HCT116 (cell line): ENCODE measurements around the gene PAEP. TPM values are rescaled to one million over a fixed set of nuclear protein-coding genes. Genes with fewer than 3 reads are reported as not detected.

Experiments
- ATAC-seq: fragments of 200-7000 bp; cut with Tn5 transposase; 2 replicates; pipeline ENCODE4 v1.9.1; 2020; ENCODE audit warnings: mild to moderate bottlenecking, moderate library complexity
- Bru-seq: library from RNA; stranded (reverse); fragments of 400-500 nt; gene quantifications from one replicate; lab custom pipeline; 2021; lab: Mats Ljungman, UMichigan
- BruChase-seq, 2 experiments: library from RNA; stranded (reverse); fragments of 400-500 nt; gene quantifications; one replicate each; lab custom pipeline; 2021; lab: Mats Ljungman, UMichigan
- BruUV-seq: library from RNA; stranded (reverse); fragments of 400-500 nt; replicated peaks from 2 replicates; lab custom pipeline; 2021; lab: Mats Ljungman, UMichigan
- CTCF ChIA-PET: fragments of 300-600 bp; sonication (Branson Sonifier 250); formaldehyde crosslinking; loops from one replicate; lab custom pipeline; 2021; ENCODE audit warnings: antibody characterized with exemption; lab: Charles Lee
- POLR2A ChIA-PET: fragments of 300-600, 350-600 bp; sonication (Branson Sonifier 250); formaldehyde crosslinking; loops from one replicate; lab custom pipeline; 2021; ENCODE audit warnings: antibody characterized with exemption; lab: Charles Lee
- RAD21 ChIA-PET, 2 experiments: fragments of 300-600 bp; sonication (Branson Sonifier 250); formaldehyde crosslinking; loops; one replicate each; lab custom pipeline; 2023; ENCODE audit warnings: low total read pairs in 2 of 2; ENCODE audit not compliant: uncharacterized antibody in 2 of 2, unreplicated experiment in 2 of 2, low non-redundant PET in 1 of 2; lab: Charles Lee
- DNase-seq: peaks from one replicate; pipeline ENCODE4 v3.0.0-alpha.2; 2010; ENCODE audit warnings: low read depth, low spot score
- H2AFZ ChIP-seq: fragments of 200-600 bp; shearing (Covaris generic), sonication (generic); 2 replicates; pipeline ENCODE4 v1.6.1; 2017; ENCODE audit warnings: low read depth, mixed run types, mixed read lengths, antibody characterized with exemption, low read length; ENCODE audit not compliant: poor library complexity, severe bottlenecking
- H3K27ac ChIP-seq: 2 replicates; pipeline ENCODE4 v1.5.1; 2012; ENCODE audit warnings: low read depth, low read length
- H3K27me3 ChIP-seq: fragments of 200-600 bp; sonication (generic); 2 replicates; pipeline ENCODE4 v1.6.1; 2016; ENCODE audit warnings: mixed run types, low read length, mixed read lengths; ENCODE audit not compliant: insufficient read depth
- H3K36me3 ChIP-seq, 2 experiments: fragments of 200-500 bp in 1 of 2; fragments of 200-600 bp in 1 of 2; sonication (Bioruptor generic) in 1 of 2; sonication (generic) in 1 of 2; 2 replicates each; pipeline versions ENCODE4 v1.5.1 to v1.6.1; 2014 to 2016; ENCODE audit warnings: low read length in 2 of 2, inconsistent platforms in 1 of 2, mixed read lengths in 1 of 2, mixed run types in 1 of 2; ENCODE audit not compliant: insufficient read depth in 2 of 2, control insufficient read depth in 1 of 2
- H3K4me1 ChIP-seq, 2 experiments: fragments of 200-600 bp in 1 of 2; sonication (generic) in 1 of 2; 2 replicates each; pipeline versions ENCODE4 v1.5.1 to v1.6.1; 2012 to 2017; ENCODE audit warnings: low read length in 2 of 2, inconsistent platforms in 1 of 2, mild to moderate bottlenecking in 1 of 2, mixed read lengths in 1 of 2, mixed run types in 1 of 2, moderate library complexity in 1 of 2; ENCODE audit not compliant: insufficient read depth in 2 of 2, control insufficient read depth in 1 of 2
- H3K4me2 ChIP-seq: fragments of 200-600 bp; sonication (generic); 2 replicates; pipeline ENCODE4 v1.6.1; 2017; ENCODE audit warnings: mixed run types, low read length, mixed read lengths
- H3K4me3 ChIP-seq, 2 experiments: fragments of 200-600 bp in 1 of 2; sonication (generic) in 1 of 2; replicated peaks in 1 of 2; 2 replicates each; pipeline ENCODE4 v1.5.1; 2011 to 2016; ENCODE audit warnings: low read length in 2 of 2, control low read depth in 1 of 2, low read depth in 1 of 2, mild to moderate bottlenecking in 1 of 2, mixed read lengths in 1 of 2, mixed run types in 1 of 2
- H3K79me2 ChIP-seq: fragments of 200-600 bp; sonication (generic); 2 replicates; pipeline ENCODE4 v1.6.1; 2017; ENCODE audit warnings: mild to moderate bottlenecking, mixed run types, low read length, moderate library complexity, mixed read lengths; ENCODE audit not compliant: insufficient read depth
- H3K9ac ChIP-seq: fragments of 200-600 bp; sonication (generic); 2 replicates; pipeline ENCODE4 v1.6.1; 2016; ENCODE audit warnings: low read length, mixed read lengths
- H3K9me2 ChIP-seq: fragments of 200-600 bp; sonication (generic), shearing (Covaris generic); 2 replicates; pipeline ENCODE4 v1.6.1; 2017; ENCODE audit warnings: mixed run types, mild to moderate bottlenecking, moderate library complexity; ENCODE audit not compliant: insufficient read depth
- H3K9me3 ChIP-seq, 2 experiments: fragments of 200-500 bp in 1 of 2; fragments of 200-600 bp in 1 of 2; sonication (Bioruptor generic) in 1 of 2; sonication (generic) in 1 of 2; 2 replicates each; pipeline ENCODE4 v1.6.1; 2014 to 2017; ENCODE audit warnings: low read length in 2 of 2, mixed read lengths in 2 of 2, inconsistent platforms in 1 of 2, low read depth in 1 of 2, mild to moderate bottlenecking in 1 of 2, mixed run types in 1 of 2, moderate library complexity in 1 of 2; ENCODE audit not compliant: control insufficient read depth in 1 of 2, insufficient read depth in 1 of 2
- H4K20me1 ChIP-seq: fragments of 200-600 bp; sonication (generic), shearing (Covaris generic); 2 replicates; pipeline ENCODE4 v1.6.1; 2017; ENCODE audit warnings: mixed run types, mild to moderate bottlenecking, moderate library complexity; ENCODE audit not compliant: insufficient read depth
- ATF3 ChIP-seq: IDR thresholded peaks from 2 replicates; pipeline ENCODE4 v1.6.1; 2012
- CEBPB ChIP-seq: IDR thresholded peaks from 2 replicates; pipeline ENCODE4 v1.6.1; 2012; ENCODE audit warnings: low read depth
- ELF1 ChIP-seq: IDR thresholded peaks from 2 replicates; pipeline ENCODE4 v1.6.1; 2012; ENCODE audit warnings: low read depth, borderline replicate concordance
- EZH2 ChIP-seq: fragments of 200-600 bp; sonication (generic); IDR thresholded peaks from 2 replicates; pipeline ENCODE4 v1.6.1; 2017; ENCODE audit warnings: antibody characterized with exemption, mixed run types
- EZH2phosphoT487 ChIP-seq: fragments of 200-600 bp; IDR thresholded peaks from 2 replicates; pipeline ENCODE4 v1.6.1; 2018; ENCODE audit warnings: antibody characterized with exemption, borderline replicate concordance
- JUND ChIP-seq: IDR thresholded peaks from 2 replicates; pipeline ENCODE4 v1.6.1; 2012
- POLR2AphosphoS5 ChIP-seq: IDR thresholded peaks from 2 replicates; pipeline ENCODE4 v1.6.1; 2011; ENCODE audit warnings: mild to moderate bottlenecking, low read depth, low read length, moderate library complexity
- RAD21 ChIP-seq: IDR thresholded peaks from 2 replicates; pipeline ENCODE4 v1.6.1; 2012; ENCODE audit warnings: low read depth, mild to moderate bottlenecking
- SIN3A ChIP-seq: IDR thresholded peaks from 2 replicates; pipeline ENCODE4 v1.6.1; 2012; ENCODE audit warnings: low read depth
- SP1 ChIP-seq: IDR thresholded peaks from 2 replicates; pipeline ENCODE4 v1.6.1; 2012; ENCODE audit warnings: low read depth
- SRF ChIP-seq: IDR thresholded peaks from 2 replicates; pipeline ENCODE4 v1.6.1; 2012; ENCODE audit warnings: low read depth
- TCF7L2 ChIP-seq: IDR thresholded peaks from 2 replicates; pipeline ENCODE4 v1.7.0; 2011; ENCODE audit warnings: borderline replicate concordance, inconsistent platforms; ENCODE audit not compliant: insufficient read depth, insufficient read length; ENCODE audit errors: extremely low read depth
- ZBTB33 ChIP-seq: IDR thresholded peaks from 2 replicates; pipeline ENCODE4 v1.6.1; 2011; ENCODE audit warnings: mild to moderate bottlenecking, low read length, moderate library complexity; ENCODE audit not compliant: insufficient replicate concordance; ENCODE audit errors: extremely low read depth
- ZNF274 ChIP-seq: fragments of 200-500 bp; sonication (Bioruptor generic); IDR thresholded peaks from 2 replicates; pipeline ENCODE4 v1.6.1; 2014; ENCODE audit warnings: mild to moderate bottlenecking, low read depth, low read length, inconsistent platforms
- intact Hi-C: fragments of 100-400 bp; cut with micrococcal nuclease; formaldehyde crosslinking; loops from 2 replicates; pipeline ENCODE4 v1.10.0; 2022
- long read RNA-seq: library from polyadenylated mRNA; unstranded; transcript quantifications from one replicate; pipeline ENCODE4 v2.0.0, GENCODE V29; 2021; ENCODE audit not compliant: unreplicated experiment
- polyA plus RNA-seq: library from polyadenylated mRNA; unstranded; fragments of >200 nt; gene quantifications from 2 replicates; pipeline ENCODE4 v1.2.1, GENCODE V29; 2012; ENCODE audit warnings: missing spikeins
- total RNA-seq: library from RNA; stranded (reverse); gene quantifications from one replicate; pipeline ENCODE4 v1.2.1, GENCODE V29; 2021; ENCODE audit not compliant: unreplicated experiment

PAEP gene
- total RNA-seq (not detected), Bru-seq, nascent RNA (not detected), BruChase-seq, experiment 1, labeled RNA remaining after a 6-hour chase (not detected), BruChase-seq, experiment 2, labeled RNA remaining after a 2-hour chase (percentile 15 among the genes with signal in this experiment)
- not detected in 2 replicates for polyA plus RNA-seq
- long read RNA-seq: 0 reads

- no peaks in the 10 kb centered on the region for H3K9me2 ChIP-seq
- no TSS peak for BruUV-seq
- DNase-seq (no peak), ATAC-seq (no peak)
- intact Hi-C loops: no loop called here
- H3K9ac ChIP-seq: no peak within 1 kb of the TSS
- no peak within 1 kb of the TSS for H3K4me2 ChIP-seq
- no peaks in the 10 kb centered on the region for H3K4me1 ChIP-seq
- H3K27ac ChIP-seq: no peak within 1 kb of the TSS
- H2AFZ ChIP-seq: no peak within 1 kb of the TSS
- ChIA-PET RAD21 (no interaction called here), CTCF (no interaction called here), POLR2A (no interaction called here)
- H3K79me2 ChIP-seq: no peaks in the 10 kb centered on the region
- H3K4me3 ChIP-seq: no peak within 1 kb of the TSS
- no peaks in the 10 kb centered on the region for H4K20me1 ChIP-seq
- H3K36me3 ChIP-seq: no peaks in the 10 kb centered on the region
- TF ChIP-seq SP1 (no peak), ELF1 (no peak), CEBPB (no peak)
- 0 out of 2 replicates have a peak, but pooled peaks cover 1% of the 10 kb centered on the region for H3K27me3 ChIP-seq
- H3K9me3 ChIP-seq: no peaks in the 10 kb centered on the region
These were observed at the start of gene PAEP for GRCh38 chr9:135561391-135562234. Gene PAEP, plus strand, starts transcription at chr9:135561756.

GRCh38 chr9:135512241-135512603 is 49.3 kb upstream of the PAEP start:
- no peaks in the 10 kb centered on the region for H3K9me2 ChIP-seq
- BruUV-seq: no TSS peak
- H3K79me2 ChIP-seq: no peaks in the 10 kb centered on the region
- H3K9ac ChIP-seq: no peak overlapping the region
- H3K27ac ChIP-seq: no peak overlapping the region
- CTCF ChIA-PET: no interaction called here
- no peak overlapping the region for H3K4me2 ChIP-seq
- RAD21 ChIA-PET: no interaction called here
- no peaks in the 10 kb centered on the region for H3K27me3 ChIP-seq
- H2AFZ ChIP-seq: peak overlapping the region; percentile 35
- DNase-seq (no peak), ATAC-seq (no peak)
- POLR2A ChIA-PET: no interaction called here
- no peak overlapping the region for H3K4me3 ChIP-seq
- no peaks in the 10 kb centered on the region for H3K36me3 ChIP-seq
- no peaks in the 10 kb centered on the region; a peak in 1 of 4 replicates for H3K9me3 ChIP-seq
- H4K20me1 ChIP-seq: no peaks in the 10 kb centered on the region
- intact Hi-C loops: no loop called here
- TF ChIP-seq CEBPB (no peak), POLR2AphosphoS5 (no peak), ATF3 (no peak), JUND (no peak), EZH2 (no peak), SIN3A (no peak), ZBTB33 (no peak), EZH2phosphoT487 (no peak), RAD21 (no peak), ZNF274 (no peak), SP1 (no peak), TCF7L2 (no peak), SRF (no peak)
- H3K4me1 ChIP-seq: peaks cover 6 to 24% of the 10 kb centered on the region in 2 experiments; a peak in 3 of 4 replicates
